Mononuclear cell (primary cell): Measurements from ENCODE around the gene CIAO1. TPM values are rescaled to one million over a fixed set of nuclear protein-coding genes. Genes with fewer than 3 reads are reported as not detected.
"Not testable (repeated sequence)": the region's sequence is repeated elsewhere in the genome, so short reads cannot be mapped to it uniquely, and the experiment has no call there.

Experiments used
- H3K27me3 ChIP-seq: 2 replicates; pipeline ENCODE4 v1.6.0; 2011; ENCODE audit warnings: low read length, control low read depth; ENCODE audit not compliant: insufficient read depth
- H3K4me1 ChIP-seq: 2 replicates; pipeline ENCODE4 v1.5.1; 2011; ENCODE audit warnings: mild to moderate bottlenecking, low read length, control low read depth; ENCODE audit not compliant: insufficient read depth
- H3K4me3 ChIP-seq: 2 replicates; pipeline ENCODE4 v1.5.1; 2011; ENCODE audit warnings: mild to moderate bottlenecking, low read length, moderate library complexity
- H3K9me3 ChIP-seq: 2 replicates; pipeline ENCODE4 v1.5.1; 2011; ENCODE audit warnings: low read depth, mild to moderate bottlenecking, control low read depth, low read length
- total RNA-seq: library from RNA; depleted of rRNA; stranded (reverse); fragments of >200 nt; gene quantifications from one replicate; pipeline ENCODE4 v1.2.3, GENCODE V29; 2012

CIAO1 gene
- 65.4 TPM for total RNA-seq

- Histone ChIP-seq H3K4me3 (peak within 1 kb of the TSS; percentile 92), H3K9me3 (no peaks in the 10 kb centered on the region), H3K4me1 (peaks cover 54% of the 10 kb centered on the region), H3K27me3 (no peaks in the 10 kb centered on the region)
Measured at GRCh38 chr2:96265840-96266679, at the start of gene CIAO1, which contains the start of gene TMEM127. CIAO1 (plus strand) TSS chr2:96266225; CDS start chr2:96266351, 126 bp downstream. TMEM127 (minus strand) TSS chr2:96265997; CDS start chr2:96265381, 616 bp downstream.

- Histone ChIP-seq H3K9me3 (no peaks in the 10 kb centered on the region), H3K4me1 (peaks cover 33% of the 10 kb centered on the region), H3K4me3 (no peak overlapping the region), H3K27me3 (no peaks in the 10 kb centered on the region)
Measured at GRCh38 chr2:96218508-96219131, 47.4 kb upstream of the CIAO1 start.

GRCh38 chr2:96219959-96220358, 46.1 kb upstream of the CIAO1 start:
- not testable (repeated sequence) for H3K4me3 ChIP-seq, H3K9me3 ChIP-seq, H3K27me3 ChIP-seq
- peaks cover 34% of the 10 kb centered on the region for H3K4me1 ChIP-seq

- H3K4me3 ChIP-seq, H3K9me3 ChIP-seq, H3K27me3 ChIP-seq: not testable (repeated sequence)
- peaks cover 37% of the 10 kb centered on the region for H3K4me1 ChIP-seq
Measured at GRCh38 chr2:96221106-96221505, 44.9 kb upstream of the CIAO1 start.

- Histone ChIP-seq H3K27me3 (no peaks in the 10 kb centered on the region), H3K9me3 (no peaks in the 10 kb centered on the region), H3K4me1 (peaks cover 33% of the 10 kb centered on the region), H3K4me3 (no peak overlapping the region)
Measured at GRCh38 chr2:96225016-96225533, 41.0 kb upstream of the CIAO1 start.

GRCh38 chr2:96231316-96231715, 34.7 kb upstream of the CIAO1 start:
- H3K9me3 ChIP-seq = no peaks in the 10 kb centered on the region
- no peaks in the 10 kb centered on the region for H3K27me3 ChIP-seq
- no peak overlapping the region for H3K4me3 ChIP-seq
- peaks cover 14% of the 10 kb centered on the region for H3K4me1 ChIP-seq

GRCh38 chr2:96233436-96233835, 32.6 kb upstream of the CIAO1 start:
- Histone ChIP-seq H3K4me1 (peaks cover 14% of the 10 kb centered on the region), H3K27me3 (no peaks in the 10 kb centered on the region), H3K9me3 (no peaks in the 10 kb centered on the region), H3K4me3 (no peak overlapping the region)

- Histone ChIP-seq H3K4me3 (no peak overlapping the region), H3K27me3 (no peaks in the 10 kb centered on the region), H3K4me1 (peaks cover 14% of the 10 kb centered on the region), H3K9me3 (no peaks in the 10 kb centered on the region)
Measured at GRCh38 chr2:96233880-96234316, 32.1 kb upstream of the CIAO1 start.

- Histone ChIP-seq H3K4me1 (peaks cover 32% of the 10 kb centered on the region), H3K27me3 (no peaks in the 10 kb centered on the region), H3K9me3 (no peaks in the 10 kb centered on the region), H3K4me3 (no peak overlapping the region)
Measured at GRCh38 chr2:96236882-96237281, 29.1 kb upstream of the CIAO1 start.

- Histone ChIP-seq H3K4me1 (peaks cover 46% of the 10 kb centered on the region), H3K4me3 (no peak overlapping the region), H3K9me3 (no peaks in the 10 kb centered on the region), H3K27me3 (no peaks in the 10 kb centered on the region)
Measured at GRCh38 chr2:96238266-96238665, 27.8 kb upstream of the CIAO1 start.

GRCh38 chr2:96239091-96239490, 26.9 kb upstream of the CIAO1 start:
- Histone ChIP-seq H3K4me3 (no peak overlapping the region), H3K4me1 (peaks cover 48% of the 10 kb centered on the region), H3K9me3 (no peaks in the 10 kb centered on the region), H3K27me3 (no peaks in the 10 kb centered on the region)

GRCh38 chr2:96239745-96240264, 26.2 kb upstream of the CIAO1 start:
- H3K27me3 ChIP-seq = no peaks in the 10 kb centered on the region
- H3K4me3 ChIP-seq = no peak overlapping the region
- no peaks in the 10 kb centered on the region for H3K9me3 ChIP-seq
- H3K4me1 ChIP-seq = peaks cover 48% of the 10 kb centered on the region

GRCh38 chr2:96240341-96241038, 25.5 kb upstream of the CIAO1 start:
- Histone ChIP-seq H3K4me1 (peaks cover 53% of the 10 kb centered on the region), H3K4me3 (no peak overlapping the region), H3K9me3 (no peaks in the 10 kb centered on the region), H3K27me3 (no peaks in the 10 kb centered on the region)

GRCh38 chr2:96241227-96241626, 24.8 kb upstream of the CIAO1 start:
- no peak overlapping the region for H3K4me3 ChIP-seq
- H3K4me1 ChIP-seq = peaks cover 60% of the 10 kb centered on the region
- no peaks in the 10 kb centered on the region for H3K9me3 ChIP-seq
- no peaks in the 10 kb centered on the region for H3K27me3 ChIP-seq
